Activated CD8-positive, alpha-beta T cell treated with anti-CD3 and anti-CD28 coated beads for 36 hours (primary cell): ENCODE data around the gene PROSER2. TPM values are rescaled to one million over a fixed set of nuclear protein-coding genes. Genes with fewer than 3 reads are reported as not detected.

ENCODE experiments used
- ATAC-seq: fragments of 200-7000 bp; cut with Tn5 transposase; one replicate; pipeline ENCODE4 v1.10.0; 2021; ENCODE audit warnings: mild to moderate bottlenecking, moderate library complexity
- CTCF ChIA-PET: fragments of 350-600 bp; sonication (Branson Sonifier 250); formaldehyde crosslinking; loops from one replicate; lab custom pipeline; 2021; ENCODE audit warnings: antibody characterized with exemption; lab: Charles Lee
- POLR2A ChIA-PET: fragments of 350-600 bp; sonication (Branson Sonifier 250); formaldehyde crosslinking; loops from one replicate; lab custom pipeline; 2021; ENCODE audit warnings: antibody characterized with exemption; lab: Charles Lee
- DNase-seq: peaks from one replicate; pipeline ENCODE4 v3.0.0-alpha.2; 2020
- H3K27ac Mint-ChIP-seq: one replicate; pipeline ENCODE4 v1.8.0; 2021; ENCODE audit warnings: mild to moderate bottlenecking, mixed read lengths
- H3K27me3 Mint-ChIP-seq: one replicate; pipeline ENCODE4 v1.8.0; 2021; ENCODE audit warnings: mixed read lengths
- H3K36me3 Mint-ChIP-seq: one replicate; pipeline ENCODE4 v1.8.0; 2021; ENCODE audit warnings: low read depth, mixed read lengths
- H3K4me1 Mint-ChIP-seq: one replicate; pipeline ENCODE4 v1.8.0; 2021; ENCODE audit warnings: low read depth, mixed read lengths
- H3K4me3 Mint-ChIP-seq: one replicate; pipeline ENCODE4 v1.8.0; 2021; ENCODE audit warnings: mild to moderate bottlenecking, moderate library complexity, mixed read lengths
- H3K9me3 Mint-ChIP-seq: one replicate; pipeline ENCODE4 v1.8.0; 2021; ENCODE audit warnings: mixed read lengths
- CTCF ChIP-seq: fragments of 200-600 bp; IDR thresholded peaks from one replicate; pipeline ENCODE4 v1.8.0; 2022; ENCODE audit warnings: antibody characterized with exemption, mild to moderate bottlenecking
- intact Hi-C: fragments of 100-400 bp; cut with micrococcal nuclease; formaldehyde crosslinking; loops from one replicate; pipeline ENCODE4 v1.10.0; 2022
- total RNA-seq, 2 experiments: library from RNA; stranded (reverse); gene quantifications; one replicate each; pipeline ENCODE4 v1.2.3, GENCODE V29; 2021

Gene PROSER2
- 1 to 10 TPM; 1.1 to 1.7 TPM for total RNA-seq

- ATAC-seq (peak; percentile 81), DNase-seq (peak; percentile 51)
- H3K27ac Mint-ChIP-seq = peak within 1 kb of the TSS; percentile 47
- H3K27me3 Mint-ChIP-seq = peaks cover 41% of the 10 kb centered on the region
- H3K9me3 Mint-ChIP-seq = no peaks in the 10 kb centered on the region
- POLR2A ChIA-PET = no interaction called here
- intact Hi-C loops = no loop called here
- CTCF ChIA-PET = interaction anchor here (0.8 kb wide), 1 partner anchor 163 kb away, joined by 3 read pairs; no protein-coding TSS in a partner anchor
- no peaks in the 10 kb centered on the region for H3K36me3 Mint-ChIP-seq
- peaks cover 12% of the 10 kb centered on the region for H3K4me1 Mint-ChIP-seq
- H3K4me3 Mint-ChIP-seq = peak within 1 kb of the TSS; percentile 74
- no peak for TF ChIP-seq CTCF
Observed at GRCh38 chr10:11823122-11823988, at the start of gene PROSER2. Gene PROSER2 (plus strand): TSS chr10:11823356. CDS start chr10:11852078, 28,722 bp downstream.

- Mint-ChIP-seq H3K4me3 (no peak overlapping the region), H3K9me3 (no peaks in the 10 kb centered on the region), H3K27me3 (peaks cover 2% of the 10 kb centered on the region), H3K36me3 (no peaks in the 10 kb centered on the region), H3K27ac (no peak overlapping the region), H3K4me1 (no peaks in the 10 kb centered on the region)
- intact Hi-C loops = no loop called here
- no peak for DNase-seq
- ChIA-PET CTCF (interaction anchor here (1.3 to 1.6 kb wide), 2 partner anchors 9 to 17 kb away, joined by 6 to 7 read pairs; no protein-coding TSS in a partner anchor), POLR2A (interaction anchor here (0.8 to 1.5 kb wide), 2 partner anchors 8 to 13 kb away, joined by 3 to 4 read pairs; no protein-coding TSS in a partner anchor)
- TF ChIP-seq CTCF = no peak
- ATAC-seq = no peak
Observed at GRCh38 chr10:11773761-11774441, 49.3 kb upstream of the PROSER2 start.

- DNase-seq = no peak
- Mint-ChIP-seq H3K4me1 (no peaks in the 10 kb centered on the region), H3K36me3 (no peaks in the 10 kb centered on the region), H3K4me3 (no peak overlapping the region), H3K27me3 (peaks cover 2% of the 10 kb centered on the region), H3K27ac (no peak overlapping the region), H3K9me3 (no peaks in the 10 kb centered on the region)
- ATAC-seq = no peak
- CTCF ChIA-PET = interaction anchor here (1.3 to 1.6 kb wide), 2 partner anchors 17 to 18 kb away, joined by 4 to 6 read pairs; no protein-coding TSS in a partner anchor
- intact Hi-C loops = no loop called here
- POLR2A ChIA-PET = no interaction called here
- no peak for TF ChIP-seq CTCF
Observed at GRCh38 chr10:11775412-11775811, 47.7 kb upstream of the PROSER2 start.

GRCh38 chr10:11776080-11776479 is 47.1 kb upstream of the PROSER2 start:
- POLR2A ChIA-PET = no interaction called here

More at GRCh38 chr10:11776080-11776479, 47.1 kb upstream of the PROSER2 start:
- CTCF ChIA-PET = no interaction called here
- intact Hi-C loops = no loop called here
- Mint-ChIP-seq H3K4me3 (no peak overlapping the region), H3K27me3 (peaks cover 2% of the 10 kb centered on the region), H3K27ac (no peak overlapping the region), H3K4me1 (no peaks in the 10 kb centered on the region), H3K36me3 (no peaks in the 10 kb centered on the region), H3K9me3 (no peaks in the 10 kb centered on the region)
- DNase-seq = no peak
- ATAC-seq = no peak
- TF ChIP-seq CTCF = no peak
